Daoy (cell line): ENCODE measurements around the gene TRIM49C. TPM values are rescaled to one million over a fixed set of nuclear protein-coding genes. Genes with fewer than 3 reads are reported as not detected.
"Not testable (repeated sequence)": the region's sequence is repeated elsewhere in the genome, so short reads cannot be mapped to it uniquely, and the experiment has no call there.

ENCODE experiments used
- DNase-seq: peaks from one replicate; pipeline ENCODE4 v3.0.0-alpha.2; 2015; ENCODE audit warnings: low read depth
- total RNA-seq: library from RNA; depleted of rRNA; stranded (reverse); fragments of >200 nt; shearing (Covaris generic); gene quantifications from 2 replicates; pipeline ENCODE4 v1.2.3, GENCODE V29; 2014; rRNA removed

Gene TRIM49C, protein sequence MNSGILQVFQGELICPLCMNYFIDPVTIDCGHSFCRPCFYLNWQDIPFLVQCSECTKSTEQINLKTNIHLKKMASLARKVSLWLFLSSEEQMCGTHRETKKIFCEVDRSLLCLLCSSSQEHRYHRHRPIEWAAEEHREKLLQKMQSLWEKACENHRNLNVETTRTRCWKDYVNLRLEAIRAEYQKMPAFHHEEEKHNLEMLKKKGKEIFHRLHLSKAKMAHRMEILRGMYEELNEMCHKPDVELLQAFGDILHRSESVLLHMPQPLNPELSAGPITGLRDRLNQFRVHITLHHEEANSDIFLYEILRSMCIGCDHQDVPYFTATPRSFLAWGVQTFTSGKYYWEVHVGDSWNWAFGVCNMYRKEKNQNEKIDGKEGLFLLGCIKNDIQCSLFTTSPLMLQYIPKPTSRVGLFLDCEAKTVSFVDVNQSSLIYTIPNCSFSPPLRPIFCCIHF
- total RNA-seq = not detected in 2 replicates

DNA sequence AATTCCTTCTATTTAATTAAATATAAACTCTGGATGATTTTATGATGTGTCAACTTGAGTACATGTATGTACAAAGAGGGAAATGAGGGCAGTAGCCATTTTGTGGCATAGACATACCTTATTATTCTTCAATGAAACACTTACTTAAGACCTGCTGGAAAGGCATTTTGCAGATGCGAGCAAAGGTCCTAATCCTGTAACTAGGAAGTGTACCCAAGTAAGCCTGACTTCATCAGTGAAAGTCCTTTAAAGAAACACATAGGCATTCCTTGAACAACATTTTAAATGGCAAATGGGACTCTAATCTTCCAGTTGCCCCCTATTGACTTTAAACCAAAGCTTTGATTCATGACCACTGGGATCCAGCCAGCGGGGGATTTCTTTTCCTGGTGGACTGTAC lies at the start of gene TRIM49C:
Gene TRIM49C, plus strand, starts transcription at position 301 of the 400 bp plus-strand sequence. CDS start 4,106 bp downstream, outside the sequence.
- not testable (repeated sequence) for DNase-seq

DNA sequence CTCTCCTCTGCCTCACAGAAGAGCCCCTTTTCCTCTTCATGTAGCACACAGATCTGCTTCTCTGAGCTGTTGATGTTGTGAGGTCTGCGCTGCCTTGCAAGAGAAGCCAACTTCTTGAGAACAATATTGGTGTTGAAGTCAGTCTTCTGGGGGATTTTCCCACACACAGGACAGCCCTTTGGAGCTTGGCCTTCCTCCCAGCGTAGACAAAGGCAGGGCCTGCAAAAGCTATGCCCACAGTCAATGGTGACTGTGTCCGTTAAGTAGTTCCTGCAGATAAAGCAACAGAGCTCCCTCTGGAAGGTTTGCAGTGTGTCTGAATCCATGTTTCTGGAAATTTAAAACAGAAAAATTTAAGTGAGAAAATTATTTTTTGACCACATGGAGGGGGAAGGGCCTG lies 6.7 kb upstream of the TRIM49C start:
- DNase-seq = not testable (repeated sequence)

DNA sequence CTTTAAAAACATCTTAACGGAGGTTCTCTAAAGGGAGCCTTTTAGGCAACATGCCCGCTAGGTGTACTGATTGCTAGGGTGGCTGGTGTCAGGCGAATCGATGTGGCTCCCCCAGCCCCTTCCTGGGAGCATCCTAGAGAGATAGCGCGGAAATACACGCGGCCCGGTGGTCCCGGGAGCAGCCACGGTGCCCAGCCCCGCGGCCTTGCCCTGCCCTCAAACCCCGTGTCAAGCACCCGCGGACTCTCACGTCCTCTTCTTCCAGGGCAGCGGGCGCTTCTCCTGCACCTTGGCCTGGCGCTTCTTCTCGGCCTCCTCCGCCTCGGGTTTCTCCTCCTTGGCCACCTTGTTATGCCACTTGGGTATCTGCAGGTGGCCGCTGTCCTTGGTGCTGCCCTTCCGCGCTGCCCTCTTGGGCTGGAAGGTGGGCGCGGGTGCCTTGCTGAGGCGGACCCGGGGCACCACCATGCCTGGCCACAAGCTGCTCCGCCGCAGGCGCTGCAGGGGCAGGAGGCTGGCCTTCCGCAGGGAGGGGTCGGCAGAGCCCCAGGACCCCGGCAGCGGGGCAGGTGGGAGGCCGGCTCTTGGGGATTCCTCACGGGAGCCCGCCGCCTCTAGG lies 20.8 kb downstream of the TRIM49C start:
- not testable (repeated sequence) for DNase-seq

DNA sequence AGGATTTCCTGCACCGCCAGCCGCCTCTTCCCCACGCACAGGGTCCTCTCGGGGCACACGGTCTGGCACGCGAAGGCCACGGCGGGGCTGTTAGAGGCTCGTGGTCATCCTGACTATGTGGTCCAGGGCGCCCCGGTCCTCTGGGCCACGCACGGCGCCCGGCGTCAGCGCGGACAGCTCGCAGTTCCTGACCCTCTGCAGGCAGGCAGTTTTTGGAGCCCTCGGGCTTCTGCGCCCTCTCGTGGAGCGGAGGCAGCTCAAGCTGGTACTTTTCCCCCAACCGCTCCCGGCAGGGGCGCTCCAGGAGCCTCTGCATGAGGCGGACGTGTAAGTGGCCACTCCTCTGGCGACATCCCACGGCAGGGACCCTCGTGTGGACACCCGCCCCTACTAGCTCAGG lies 21.4 kb downstream of the TRIM49C start:
- not testable (repeated sequence) for DNase-seq

DNA sequence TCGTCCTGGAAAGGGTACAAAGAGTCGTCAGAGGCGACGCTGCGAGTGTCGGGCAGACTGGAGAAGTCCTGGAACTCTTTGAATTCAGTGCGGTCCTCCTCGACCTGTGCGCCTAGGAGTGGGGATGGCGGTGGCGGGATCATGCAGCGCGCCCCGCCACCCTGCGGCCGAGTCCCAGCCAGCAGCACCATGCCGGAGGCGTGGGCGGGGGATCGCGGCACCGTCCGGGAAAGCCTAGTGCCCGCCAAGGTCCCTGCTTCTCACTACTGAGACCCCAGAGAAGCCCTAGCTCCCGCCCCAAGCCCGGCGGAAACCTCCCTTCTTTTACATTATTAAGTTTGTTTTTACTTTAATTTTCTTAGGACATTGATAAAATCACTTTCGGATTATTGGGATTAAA lies 22.6 kb downstream of the TRIM49C start:
- DNase-seq = not testable (repeated sequence)

DNA sequence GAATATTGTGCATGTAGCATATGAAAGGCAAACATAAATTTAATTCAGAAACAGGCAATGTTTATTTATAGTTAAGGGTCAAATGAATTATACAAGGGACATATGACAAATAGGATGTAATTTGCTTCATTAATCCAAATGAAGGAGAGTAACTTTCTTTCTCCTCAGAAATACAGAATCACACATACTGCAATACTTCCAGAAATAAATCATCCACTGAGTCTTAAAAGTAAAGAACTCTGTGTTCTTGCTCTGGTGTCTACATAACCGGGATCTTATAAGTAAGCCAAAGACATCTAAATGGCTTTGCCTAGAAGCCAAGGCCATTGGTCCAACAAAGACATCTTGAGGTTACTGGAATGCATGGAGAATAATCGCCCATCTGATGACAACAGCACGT lies 54.7 kb downstream of the TRIM49C start, which contains the start of gene UBTFL1:
Gene UBTFL1, plus strand, starts transcription at position 301 of the 400 bp plus-strand sequence. Its CDS starts 0 bp downstream, at position 301.
- not testable (repeated sequence) for DNase-seq

DNA sequence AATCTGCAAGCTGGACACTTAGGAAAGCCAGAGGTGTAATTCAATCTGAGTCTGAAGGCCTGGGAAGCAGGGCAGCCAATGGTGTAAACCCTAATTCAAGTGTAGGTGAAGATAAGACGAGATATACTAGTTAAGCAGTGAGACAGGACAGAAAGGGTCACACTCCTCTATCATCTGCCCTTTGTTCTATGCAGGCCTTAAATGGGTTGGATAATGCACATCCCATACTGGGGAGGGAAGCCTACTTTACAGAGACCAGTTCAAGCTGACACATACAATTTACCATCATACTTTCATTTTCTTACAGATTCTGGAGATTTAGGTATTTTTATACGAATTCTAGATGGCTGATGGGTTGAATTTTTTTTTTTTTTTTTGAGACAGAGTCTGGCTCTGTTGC lies 57.8 kb downstream of the TRIM49C start:
- DNase-seq = not testable (repeated sequence)

Other genes starting within 250 kb of the TRIM49C start
- gene TRIM49, start 222.5 kb upstream of the TRIM49C start, total RNA-seq = not detected in 2 replicates
- gene TRIM64B, start 152.6 kb upstream of the TRIM49C start, total RNA-seq = not detected in 2 replicates
- gene TRIM49D1, start 108.9 kb upstream of the TRIM49C start, total RNA-seq = not detected in 2 replicates
- gene TRIM49D2, start 107.0 kb upstream of the TRIM49C start, total RNA-seq = not detected in 2 replicates
- gene TRIM64, start 65.1 kb upstream of the TRIM49C start, total RNA-seq = not detected in 2 replicates
- gene UBTFL1, start 54.8 kb downstream of the TRIM49C start, total RNA-seq = not detected in 2 replicates
- 0.63 and 1.9 TPM in 2 replicates for gene NAALAD2, start 103.6 kb downstream of the TRIM49C start, total RNA-seq
- gene CHORDC1, start 191.9 kb downstream of the TRIM49C start, total RNA-seq = 60.7 and 71.3 TPM in 2 replicates